Progenitor cell of endocrine pancreas (in vitro differentiated cells): ENCODE measurements around the gene SORL1. TPM values are rescaled to one million over a fixed set of nuclear protein-coding genes. Genes with fewer than 3 reads are reported as not detected.

ENCODE experiments used
- DNase-seq: peaks from one replicate; pipeline ENCODE4 v3.0.0; 2021; ENCODE audit warnings: low spot score; ENCODE audit not compliant: unreplicated experiment
- H3K27ac Mint-ChIP-seq: 2 replicates; pipeline ENCODE4 v1.8.0; 2021; ENCODE audit warnings: mild to moderate bottlenecking, moderate library complexity, mixed read lengths
- H3K27me3 Mint-ChIP-seq: 2 replicates; pipeline ENCODE4 v1.8.0; 2021; ENCODE audit warnings: mixed read lengths
- H3K36me3 Mint-ChIP-seq: 2 replicates; pipeline ENCODE4 v1.8.0; 2022; ENCODE audit warnings: mixed read lengths; ENCODE audit not compliant: insufficient read depth
- H3K4me1 Mint-ChIP-seq: 2 replicates; pipeline ENCODE4 v1.8.0; 2021; ENCODE audit warnings: low read depth, mixed read lengths
- H3K4me3 Mint-ChIP-seq: 2 replicates; pipeline ENCODE4 v1.8.0; 2021; ENCODE audit warnings: low read depth, mild to moderate bottlenecking, moderate library complexity, mixed read lengths
- H3K9me3 Mint-ChIP-seq: 2 replicates; pipeline ENCODE4 v1.8.0; 2021; ENCODE audit warnings: low read depth, mixed read lengths
- total RNA-seq: library from RNA; stranded (reverse); gene quantifications from 2 replicates; pipeline ENCODE4 v1.2.1, GENCODE V29; 2021
- TF ChIP-seq, protein P1 (sequence below): fragments of 200-600 bp; sonication (generic); IDR thresholded peaks from one replicate; pipeline ENCODE4 v1.5.0; 2021; ENCODE audit warnings: antibody characterized with exemption, mild to moderate bottlenecking; ENCODE audit not compliant: unreplicated experiment

SORL1 gene
- total RNA-seq, 1 donor from 2014 or later, result 31.8 TPM

GRCh38 chr11:121453589-121454299, 1.6 kb downstream of the SORL1 start:
- Mint-ChIP-seq H3K27ac (no peak overlapping the region), H3K36me3 (no peaks in the 10 kb centered on the region), H3K4me1 (peaks cover 19% of the 10 kb centered on the region), H3K27me3 (peaks cover 22% of the 10 kb centered on the region), H3K9me3 (no peaks in the 10 kb centered on the region), H3K4me3 (peak overlapping the region; percentile 48)
- DNase-seq, result no peak
- TF ChIP-seq, protein P1, sequence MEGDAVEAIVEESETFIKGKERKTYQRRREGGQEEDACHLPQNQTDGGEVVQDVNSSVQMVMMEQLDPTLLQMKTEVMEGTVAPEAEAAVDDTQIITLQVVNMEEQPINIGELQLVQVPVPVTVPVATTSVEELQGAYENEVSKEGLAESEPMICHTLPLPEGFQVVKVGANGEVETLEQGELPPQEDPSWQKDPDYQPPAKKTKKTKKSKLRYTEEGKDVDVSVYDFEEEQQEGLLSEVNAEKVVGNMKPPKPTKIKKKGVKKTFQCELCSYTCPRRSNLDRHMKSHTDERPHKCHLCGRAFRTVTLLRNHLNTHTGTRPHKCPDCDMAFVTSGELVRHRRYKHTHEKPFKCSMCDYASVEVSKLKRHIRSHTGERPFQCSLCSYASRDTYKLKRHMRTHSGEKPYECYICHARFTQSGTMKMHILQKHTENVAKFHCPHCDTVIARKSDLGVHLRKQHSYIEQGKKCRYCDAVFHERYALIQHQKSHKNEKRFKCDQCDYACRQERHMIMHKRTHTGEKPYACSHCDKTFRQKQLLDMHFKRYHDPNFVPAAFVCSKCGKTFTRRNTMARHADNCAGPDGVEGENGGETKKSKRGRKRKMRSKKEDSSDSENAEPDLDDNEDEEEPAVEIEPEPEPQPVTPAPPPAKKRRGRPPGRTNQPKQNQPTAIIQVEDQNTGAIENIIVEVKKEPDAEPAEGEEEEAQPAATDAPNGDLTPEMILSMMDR, result no peak

- Mint-ChIP-seq H3K9me3 (no peaks in the 10 kb centered on the region), H3K4me1 (peaks cover 29% of the 10 kb centered on the region), H3K36me3 (no peaks in the 10 kb centered on the region), H3K27ac (no peak overlapping the region), H3K4me3 (no peak overlapping the region), H3K27me3 (peaks cover 17% of the 10 kb centered on the region)
- TF ChIP-seq, protein P1, result no peak
- no peak for DNase-seq
Measured at GRCh38 chr11:121455115-121455514, 3.0 kb downstream of the SORL1 start.

DNA sequence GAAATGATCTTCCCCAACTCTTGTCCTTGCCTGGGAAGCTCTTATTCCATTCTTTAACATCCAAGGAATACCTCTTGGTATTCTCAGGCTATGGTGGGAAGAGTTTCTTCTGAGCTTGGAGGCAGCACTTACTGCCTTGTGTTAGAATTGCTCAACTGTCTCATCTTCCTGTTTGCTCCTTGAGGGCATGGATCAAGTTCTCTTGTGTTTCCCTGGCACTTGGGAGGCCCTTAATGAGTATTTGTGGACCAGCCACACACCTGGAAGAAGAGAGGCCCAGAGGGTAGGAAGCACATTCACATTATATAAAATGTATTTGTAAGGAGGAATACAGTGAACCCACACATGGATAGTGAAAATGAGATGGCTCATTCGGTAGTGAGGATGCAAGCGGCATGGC, 4.0 kb downstream of the SORL1 start:
- Mint-ChIP-seq H3K4me1 (peaks cover 34% of the 10 kb centered on the region), H3K36me3 (no peaks in the 10 kb centered on the region), H3K27ac (peak overlapping the region; percentile 38), H3K27me3 (peaks cover 17% of the 10 kb centered on the region), H3K4me3 (no peak overlapping the region), H3K9me3 (no peaks in the 10 kb centered on the region)
- DNase-seq, result no peak
- TF ChIP-seq, protein P1, result no peak

DNA sequence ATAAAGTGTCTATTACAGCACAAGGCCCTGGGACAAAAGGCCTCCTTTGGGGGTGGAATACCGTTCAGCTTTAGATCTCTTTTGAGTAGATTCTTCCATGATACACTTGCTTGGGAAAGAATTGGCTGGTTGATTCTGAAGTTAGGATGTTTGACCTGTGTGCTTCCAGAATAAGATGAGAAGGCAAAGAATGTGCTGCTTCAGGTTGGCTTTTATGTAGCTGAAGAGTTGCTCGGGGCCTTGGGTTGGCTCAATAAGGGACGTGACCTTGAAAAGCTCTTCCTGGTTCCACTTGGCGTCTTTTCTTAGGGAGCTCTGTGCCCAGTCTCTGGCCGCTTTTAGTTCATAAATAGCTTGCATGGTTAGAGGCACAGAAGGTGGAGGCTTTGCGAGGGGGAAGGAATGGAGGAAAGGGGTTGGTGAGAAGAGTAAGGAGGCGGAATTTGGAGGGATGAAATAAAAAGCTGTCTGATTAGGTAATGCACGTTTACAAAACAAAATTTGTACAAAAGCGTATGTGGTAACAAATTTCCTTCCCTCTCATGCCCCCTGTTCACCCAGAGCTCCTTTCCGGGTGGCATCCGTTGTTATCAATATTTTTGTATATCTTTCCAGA, 4.8 kb downstream of the SORL1 start:
- TF ChIP-seq, protein P1, result no peak
- H3K4me1 Mint-ChIP-seq, result peaks cover 37% of the 10 kb centered on the region
- DNase-seq, result no peak
- no peaks in the 10 kb centered on the region for H3K9me3 Mint-ChIP-seq
- H3K36me3 Mint-ChIP-seq, result no peaks in the 10 kb centered on the region
- H3K27ac Mint-ChIP-seq, result no peak overlapping the region
- H3K4me3 Mint-ChIP-seq, result no peak overlapping the region
- H3K27me3 Mint-ChIP-seq, result peaks cover 17% of the 10 kb centered on the region

DNA sequence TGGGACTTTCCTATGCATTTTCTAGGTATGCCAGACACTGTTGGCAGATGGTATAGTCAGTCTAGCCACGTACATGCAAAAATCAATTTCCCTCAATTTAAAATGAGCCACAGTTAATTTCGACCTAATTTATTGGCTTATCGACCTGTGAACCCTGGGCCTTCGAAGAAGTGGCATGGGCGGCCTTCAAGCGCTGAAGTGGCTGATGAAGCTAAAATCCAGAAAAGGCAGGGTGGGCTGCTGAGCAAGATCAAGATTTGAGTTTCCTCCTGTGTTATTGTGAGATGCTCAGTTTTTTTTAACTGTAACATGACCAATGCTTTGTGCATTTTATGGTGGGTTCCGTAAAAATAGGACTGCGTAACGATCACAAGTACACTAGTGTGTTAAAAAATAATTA, 6.4 kb downstream of the SORL1 start:
- H3K4me3 Mint-ChIP-seq, result no peak overlapping the region

More for the DNA sequence above, 6.4 kb downstream of the SORL1 start:
- TF ChIP-seq, protein P1, result no peak
- no peaks in the 10 kb centered on the region for H3K36me3 Mint-ChIP-seq
- peaks cover 36% of the 10 kb centered on the region for H3K4me1 Mint-ChIP-seq
- H3K27me3 Mint-ChIP-seq, result peaks cover 17% of the 10 kb centered on the region
- no peak for DNase-seq
- H3K27ac Mint-ChIP-seq, result no peak overlapping the region
- H3K9me3 Mint-ChIP-seq, result no peaks in the 10 kb centered on the region
